Osteoblast (primary cell): Measurements from ENCODE around the gene RNASET2. TPM values are rescaled to one million over a fixed set of nuclear protein-coding genes. Genes with fewer than 3 reads are reported as not detected.

Source experiments
- DNase-seq: peaks from one replicate; pipeline ENCODE4 v3.0.0; 2011; ENCODE audit warnings: low spot score, mixed read lengths; ENCODE audit not compliant: insufficient read length; ENCODE audit errors: missing footprints
- H2AFZ ChIP-seq: 2 replicates; pipeline ENCODE4 v1.6.0; 2011; ENCODE audit warnings: mild to moderate bottlenecking, low read length
- H3K27ac ChIP-seq: 2 replicates; pipeline ENCODE4 v1.5.1; 2011; ENCODE audit warnings: mild to moderate bottlenecking, low read depth, low read length, moderate library complexity
- H3K27me3 ChIP-seq: 2 replicates; pipeline ENCODE4 v1.6.0; 2012; ENCODE audit warnings: mild to moderate bottlenecking, control low read depth, inconsistent platforms, low read length, moderate library complexity; ENCODE audit not compliant: insufficient read depth
- H3K36me3 ChIP-seq: 2 replicates; pipeline ENCODE4 v1.5.1; 2011; ENCODE audit warnings: mild to moderate bottlenecking, low read length, control low read depth, moderate library complexity; ENCODE audit not compliant: insufficient read depth
- H3K4me1 ChIP-seq: 2 replicates; pipeline ENCODE4 v1.5.1; 2011; ENCODE audit warnings: mild to moderate bottlenecking, low read length, control low read depth, moderate library complexity; ENCODE audit not compliant: insufficient read depth
- H3K4me2 ChIP-seq: 2 replicates; pipeline ENCODE4 v1.6.0; 2011; ENCODE audit warnings: mild to moderate bottlenecking, low read length; ENCODE audit not compliant: insufficient read depth
- H3K4me3 ChIP-seq: fragments of 200-600 bp; sonication (generic); 3 replicates; pipeline ENCODE4 v1.5.1; 2012; ENCODE audit warnings: mild to moderate bottlenecking, low read length, inconsistent platforms; ENCODE audit not compliant: insufficient read depth
- H3K79me2 ChIP-seq: 2 replicates; pipeline ENCODE4 v1.6.0; 2012; ENCODE audit warnings: mild to moderate bottlenecking, low read length, control low read depth, inconsistent platforms; ENCODE audit not compliant: insufficient read depth
- H3K9me3 ChIP-seq: 2 replicates; pipeline ENCODE4 v1.5.1; 2011; ENCODE audit warnings: low read depth, low read length, control low read depth
- H4K20me1 ChIP-seq: 2 replicates; pipeline ENCODE4 v1.6.0; 2012; ENCODE audit warnings: mild to moderate bottlenecking, low read length, control low read depth; ENCODE audit not compliant: insufficient read depth
- CTCF ChIP-seq: IDR thresholded peaks from 2 replicates; pipeline ENCODE4 v1.5.1; 2011; ENCODE audit warnings: mild to moderate bottlenecking, low read depth, low read length, moderate library complexity; ENCODE audit errors: extremely low read depth
- total RNA-seq: library from RNA; depleted of rRNA; stranded (reverse); fragments of >200 nt; gene quantifications from 2 replicates; pipeline ENCODE4 v1.2.3, GENCODE V29; 2012

RNASET2 gene
- total RNA-seq, 1 donor = 47.8 TPM

GRCh38 chr6:166960609-166960978 lies 4.2 kb upstream of the RNASET2 start:
- H3K27me3 ChIP-seq = no peaks in the 10 kb centered on the region
- H4K20me1 ChIP-seq = no peaks in the 10 kb centered on the region
- H3K4me3 ChIP-seq = no peak overlapping the region
- H3K79me2 ChIP-seq = no peaks in the 10 kb centered on the region
- H2AFZ ChIP-seq = no peak overlapping the region
- no peak overlapping the region for H3K27ac ChIP-seq
- no peak for DNase-seq
- H3K36me3 ChIP-seq = no peaks in the 10 kb centered on the region
- H3K4me1 ChIP-seq = peaks cover 10% of the 10 kb centered on the region
- H3K9me3 ChIP-seq = no peaks in the 10 kb centered on the region
- no peak overlapping the region for H3K4me2 ChIP-seq
- TF ChIP-seq CTCF = no peak

DNA sequence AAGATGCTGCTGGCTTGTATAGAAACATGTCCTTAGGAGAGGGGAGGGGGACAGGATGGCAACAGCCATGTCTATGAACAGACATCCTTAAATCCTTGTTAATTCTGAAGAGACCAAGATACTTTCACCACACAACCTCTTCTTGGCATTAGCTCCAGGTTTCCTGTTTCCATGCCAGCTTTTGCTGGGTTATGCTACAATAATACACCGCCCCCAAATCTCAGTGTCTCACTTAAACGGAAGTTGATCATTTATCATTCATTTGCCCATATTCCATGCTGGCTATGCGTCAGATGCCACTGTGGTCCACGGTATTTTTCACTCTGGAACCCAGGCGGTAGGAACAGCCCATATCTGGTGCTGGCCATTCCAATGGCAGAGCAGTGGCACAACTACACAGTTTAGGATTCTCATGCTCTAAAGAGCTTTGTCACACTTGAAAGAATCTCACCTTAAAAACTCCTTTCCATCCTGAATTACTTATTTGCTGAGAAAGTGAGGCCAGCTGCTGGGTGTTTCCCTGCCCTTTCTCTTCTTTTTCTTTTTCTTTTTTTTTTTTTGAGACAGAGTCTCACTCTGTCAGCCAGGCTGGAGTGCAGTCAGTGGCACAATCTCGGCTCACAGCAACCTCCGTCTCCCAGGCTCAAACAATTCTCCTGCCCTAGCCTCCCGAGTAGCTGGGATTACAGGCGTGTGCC lies 3.7 kb upstream of the RNASET2 start:
- Histone ChIP-seq H3K27ac (no peak overlapping the region), H3K4me3 (no peak overlapping the region), H3K4me2 (no peak overlapping the region), H3K27me3 (no peaks in the 10 kb centered on the region), H3K9me3 (no peaks in the 10 kb centered on the region), H3K4me1 (peaks cover 11% of the 10 kb centered on the region), H3K79me2 (no peaks in the 10 kb centered on the region), H4K20me1 (no peaks in the 10 kb centered on the region), H2AFZ (no peak overlapping the region), H3K36me3 (no peaks in the 10 kb centered on the region)
- no peak for TF ChIP-seq CTCF
- DNase-seq = no peak

DNA sequence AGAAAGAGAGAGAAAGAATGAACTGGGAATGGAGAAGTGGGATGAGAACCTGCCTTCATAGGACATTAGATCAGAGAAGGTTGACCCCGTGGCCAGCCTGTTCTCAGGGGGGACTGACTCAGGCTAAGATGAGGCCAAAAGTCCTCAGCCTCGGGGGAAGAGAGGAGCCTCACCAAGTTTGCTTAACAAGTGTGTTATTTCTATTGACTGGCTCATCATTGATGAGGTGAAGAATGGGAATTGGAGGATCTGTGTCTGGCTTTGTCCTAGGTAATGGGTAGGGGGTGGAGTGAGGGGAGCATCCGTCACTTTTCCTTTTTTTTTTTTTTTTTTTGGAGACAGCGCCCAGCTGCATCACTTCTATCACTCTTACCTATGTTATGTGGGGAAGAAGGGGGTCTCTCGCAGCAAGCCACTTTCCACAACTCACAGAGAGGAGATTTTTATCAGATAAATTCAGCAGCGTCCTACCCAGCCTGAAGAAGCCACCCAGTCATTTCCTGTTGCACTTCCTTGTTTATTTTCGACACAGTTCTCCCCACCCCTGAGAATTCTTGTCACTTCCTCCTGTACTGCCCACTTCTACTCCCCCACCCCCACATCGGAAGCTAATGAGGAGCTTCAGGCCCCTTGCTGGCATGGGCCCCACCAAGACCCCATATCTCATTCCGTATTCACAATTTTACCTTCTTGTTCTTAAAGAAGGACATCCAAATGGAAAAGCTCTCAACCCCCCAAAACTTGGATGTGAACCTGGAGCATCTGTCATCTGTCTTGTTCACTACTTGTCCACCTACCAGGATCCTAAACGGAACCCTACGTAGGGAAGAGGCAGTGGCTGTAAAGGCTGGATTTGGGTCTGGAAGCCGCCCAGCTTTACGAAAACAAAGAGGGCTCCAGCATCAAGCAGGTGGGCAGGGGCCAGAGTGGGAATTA lies 2.8 kb upstream of the RNASET2 start:
- no peak overlapping the region for H2AFZ ChIP-seq
- H3K4me3 ChIP-seq = no peak overlapping the region
- no peaks in the 10 kb centered on the region for H3K27me3 ChIP-seq
- TF ChIP-seq CTCF = no peak
- no peaks in the 10 kb centered on the region for H3K9me3 ChIP-seq
- peak; percentile 59 for DNase-seq
- no peaks in the 10 kb centered on the region for H4K20me1 ChIP-seq
- no peaks in the 10 kb centered on the region for H3K36me3 ChIP-seq
- H3K4me2 ChIP-seq = no peak overlapping the region
- no peak overlapping the region for H3K27ac ChIP-seq
- H3K4me1 ChIP-seq = peaks cover 11% of the 10 kb centered on the region
- H3K79me2 ChIP-seq = no peaks in the 10 kb centered on the region

GRCh38 chr6:166957805-166958076 lies 1.4 kb upstream of the RNASET2 start:
- Histone ChIP-seq H3K79me2 (no peaks in the 10 kb centered on the region), H4K20me1 (no peaks in the 10 kb centered on the region), H3K4me3 (no peak overlapping the region), H3K9me3 (no peaks in the 10 kb centered on the region), H2AFZ (no peak overlapping the region), H3K27me3 (no peaks in the 10 kb centered on the region), H3K4me2 (no peak overlapping the region), H3K36me3 (no peaks in the 10 kb centered on the region), H3K4me1 (peaks cover 11% of the 10 kb centered on the region), H3K27ac (no peak overlapping the region)
- no peak for DNase-seq
- no peak for TF ChIP-seq CTCF
